Activated T-cell treated with anti-CD3 and anti-CD28 coated beads, Interleukin-2, amount 50 U/mL, for 72 hours (primary cell): ENCODE results near the gene BEGAIN. TPM values are rescaled to one million over a fixed set of nuclear protein-coding genes. Genes with fewer than 3 reads are reported as not detected.

Source experiments
- ATAC-seq, 2 donors: fragments of 150-1000 bp; cut with Tn5 transposase; replicated peaks in 1 of 2; 2 replicates each; pipeline ENCODE4 v1.10.0; 2021; ENCODE audit warnings: moderate library complexity in 2 of 2, mild to moderate bottlenecking in 1 of 2
- DNase-seq, 2 donors: peaks; one replicate each; pipeline ENCODE4 v3.0.0; 2021 to 2022; ENCODE audit warnings: mixed read lengths in 1 of 2
- H3K27ac Mint-ChIP-seq: one replicate; pipeline ENCODE4 v1.8.0; 2022; ENCODE audit warnings: mild to moderate bottlenecking, moderate library complexity, mixed read lengths
- H3K27me3 Mint-ChIP-seq: one replicate; pipeline ENCODE4 v1.8.0; 2022; ENCODE audit warnings: low read depth, mixed read lengths
- H3K36me3 Mint-ChIP-seq, 2 donors: one replicate each; pipeline ENCODE4 v1.8.0; 2022; ENCODE audit warnings: mixed read lengths in 2 of 2, mild to moderate bottlenecking in 1 of 2; ENCODE audit not compliant: insufficient read depth in 2 of 2
- H3K4me1 Mint-ChIP-seq: one replicate; pipeline ENCODE4 v1.8.0; 2022; ENCODE audit warnings: low read depth, mixed read lengths
- H3K4me3 Mint-ChIP-seq, 2 donors: one replicate each; pipeline ENCODE4 v1.8.0; 2022; ENCODE audit warnings: mild to moderate bottlenecking in 2 of 2, mixed read lengths in 2 of 2, moderate library complexity in 2 of 2
- H3K9me3 Mint-ChIP-seq, 2 donors: one replicate each; pipeline ENCODE4 v1.8.0; 2022; ENCODE audit warnings: mixed read lengths in 2 of 2
- total RNA-seq, 2 donors: library from RNA; stranded (reverse); gene quantifications; one replicate each; pipeline ENCODE4 v1.2.3, GENCODE V29; 2022

BEGAIN gene
- total RNA-seq, 2 donors from 2014 or later = 2.6 to 2.8 TPM

DNA sequence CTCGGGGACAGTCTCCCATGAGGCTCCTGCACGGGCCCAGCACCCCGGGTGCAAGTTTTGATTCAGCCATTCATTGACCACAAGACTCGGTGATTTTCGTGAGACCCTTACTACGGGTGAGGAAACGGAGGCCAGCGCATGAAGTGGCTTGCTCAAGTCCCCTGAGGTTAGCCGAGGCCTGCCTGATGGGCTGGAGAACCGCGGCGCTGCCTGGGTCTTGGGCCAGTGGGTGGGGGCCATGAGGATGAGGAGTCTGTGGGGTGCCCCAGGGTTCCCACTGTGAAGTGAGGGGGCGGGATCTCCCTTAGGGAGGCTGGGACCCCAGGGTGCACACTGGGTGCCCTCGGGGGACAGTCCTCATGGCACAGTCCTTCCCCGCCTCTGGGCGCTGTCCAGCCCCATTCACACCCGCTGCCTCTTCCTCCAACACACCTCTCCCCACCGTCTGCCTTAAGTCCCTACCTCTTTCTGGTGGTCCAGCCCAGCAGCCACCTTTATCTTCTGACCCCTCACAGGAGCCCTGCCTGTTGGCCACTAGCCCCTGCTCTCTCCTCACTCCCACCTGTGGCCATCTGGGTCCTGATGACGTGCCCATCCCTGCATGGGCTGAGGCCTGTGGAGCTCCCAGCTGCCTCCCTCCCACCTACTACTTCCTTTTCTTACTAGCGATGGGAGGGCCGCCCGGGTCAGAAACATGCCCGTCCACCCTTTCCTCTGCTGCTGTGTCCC is 16.3 kb downstream of the BEGAIN start:
- Mint-ChIP-seq H3K4me3 (no peak overlapping the region), H3K36me3 (no peaks in the 10 kb centered on the region)
- ATAC-seq = no peak

DNA sequence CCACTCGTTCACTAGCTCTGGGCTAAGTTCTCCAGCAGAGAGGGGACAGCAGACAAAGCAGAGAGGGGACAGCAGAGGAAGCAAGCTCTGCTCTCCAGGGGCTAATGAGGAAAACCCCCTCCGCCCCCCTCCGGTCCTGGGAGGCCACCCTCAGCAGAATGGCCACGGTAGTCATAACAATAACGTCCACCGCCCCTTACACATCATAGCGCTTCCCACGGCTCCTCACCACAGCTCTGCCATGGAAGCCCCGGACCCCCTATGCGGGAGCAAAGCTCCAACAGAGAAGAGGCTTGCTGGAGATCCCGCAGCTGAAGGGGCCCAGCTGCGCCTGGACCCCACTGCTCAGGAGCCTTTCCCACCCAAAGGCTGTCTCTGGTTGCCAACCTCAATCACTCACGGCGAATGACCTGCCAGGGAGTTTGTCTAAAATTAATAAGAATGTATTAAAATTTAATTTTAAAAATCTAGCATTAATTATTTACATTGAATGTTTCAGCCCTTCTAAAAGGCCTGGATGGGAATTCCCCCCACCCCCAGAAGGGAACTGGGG is 17.4 kb downstream of the BEGAIN start:
- H3K9me3 Mint-ChIP-seq = no peaks in the 10 kb centered on the region
- peak overlapping the region; percentile 67 to 71 for H3K4me3 Mint-ChIP-seq
- DNase-seq (no peak), ATAC-seq (no peak)
- peaks cover 5% of the 10 kb centered on the region for H3K4me1 Mint-ChIP-seq
- H3K27me3 Mint-ChIP-seq = peaks cover 21% of the 10 kb centered on the region
- H3K27ac Mint-ChIP-seq = no peak overlapping the region
- no peaks in the 10 kb centered on the region for H3K36me3 Mint-ChIP-seq

More for the DNA sequence above, 16.3 kb downstream of the BEGAIN start:
- peaks cover 5% of the 10 kb centered on the region for H3K4me1 Mint-ChIP-seq
- DNase-seq = no peak
- H3K9me3 Mint-ChIP-seq = no peaks in the 10 kb centered on the region
- H3K27me3 Mint-ChIP-seq = peaks cover 20% of the 10 kb centered on the region
- H3K27ac Mint-ChIP-seq = no peak overlapping the region

- H3K27ac Mint-ChIP-seq = no peak overlapping the region
- DNase-seq (no peak), ATAC-seq (no peak)
- H3K9me3 Mint-ChIP-seq = no peaks in the 10 kb centered on the region
- H3K4me3 Mint-ChIP-seq = peak overlapping the region; percentile 67 to 71
- peaks cover 5% of the 10 kb centered on the region for H3K4me1 Mint-ChIP-seq
- peaks cover 21% of the 10 kb centered on the region for H3K27me3 Mint-ChIP-seq
- no peaks in the 10 kb centered on the region for H3K36me3 Mint-ChIP-seq
Measured at GRCh38 chr14:100568998-100569733, 18.1 kb downstream of the BEGAIN start.

GRCh38 chr14:100568164-100568997 is 18.8 kb downstream of the BEGAIN start:
- peaks cover 5% of the 10 kb centered on the region for H3K4me1 Mint-ChIP-seq
- H3K36me3 Mint-ChIP-seq = no peaks in the 10 kb centered on the region
- ATAC-seq = peak in 1 of 2 donors; percentile 19
- H3K27me3 Mint-ChIP-seq = peaks cover 21% of the 10 kb centered on the region
- DNase-seq = no peak
- H3K27ac Mint-ChIP-seq = no peak overlapping the region
- H3K4me3 Mint-ChIP-seq = peak overlapping the region in 1 of 2 donors; percentile 22
- H3K9me3 Mint-ChIP-seq = no peaks in the 10 kb centered on the region

DNA sequence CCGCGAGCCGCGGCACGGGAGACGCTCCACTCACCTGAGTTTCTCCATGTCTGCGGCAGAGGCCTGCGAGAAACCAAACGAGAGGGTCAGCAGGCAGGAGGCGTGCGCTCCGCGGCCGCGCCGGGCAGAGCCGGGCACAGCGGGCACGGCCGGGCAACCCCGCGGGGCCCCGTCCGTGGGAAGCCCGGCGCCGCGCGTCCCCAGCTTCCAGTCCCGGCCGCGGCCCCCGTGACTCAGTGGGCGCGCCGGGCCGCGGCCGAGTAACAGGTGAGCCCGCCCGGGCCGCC is 19.4 kb downstream of the BEGAIN start:
- H3K4me3 Mint-ChIP-seq = no peak overlapping the region
- peaks cover 4% of the 10 kb centered on the region for H3K4me1 Mint-ChIP-seq
- peaks cover 19% of the 10 kb centered on the region for H3K27me3 Mint-ChIP-seq
- ATAC-seq (peak; percentile 16), DNase-seq (no peak)
- no peak overlapping the region for H3K27ac Mint-ChIP-seq
- H3K9me3 Mint-ChIP-seq = no peaks in the 10 kb centered on the region
- no peaks in the 10 kb centered on the region for H3K36me3 Mint-ChIP-seq

DNA sequence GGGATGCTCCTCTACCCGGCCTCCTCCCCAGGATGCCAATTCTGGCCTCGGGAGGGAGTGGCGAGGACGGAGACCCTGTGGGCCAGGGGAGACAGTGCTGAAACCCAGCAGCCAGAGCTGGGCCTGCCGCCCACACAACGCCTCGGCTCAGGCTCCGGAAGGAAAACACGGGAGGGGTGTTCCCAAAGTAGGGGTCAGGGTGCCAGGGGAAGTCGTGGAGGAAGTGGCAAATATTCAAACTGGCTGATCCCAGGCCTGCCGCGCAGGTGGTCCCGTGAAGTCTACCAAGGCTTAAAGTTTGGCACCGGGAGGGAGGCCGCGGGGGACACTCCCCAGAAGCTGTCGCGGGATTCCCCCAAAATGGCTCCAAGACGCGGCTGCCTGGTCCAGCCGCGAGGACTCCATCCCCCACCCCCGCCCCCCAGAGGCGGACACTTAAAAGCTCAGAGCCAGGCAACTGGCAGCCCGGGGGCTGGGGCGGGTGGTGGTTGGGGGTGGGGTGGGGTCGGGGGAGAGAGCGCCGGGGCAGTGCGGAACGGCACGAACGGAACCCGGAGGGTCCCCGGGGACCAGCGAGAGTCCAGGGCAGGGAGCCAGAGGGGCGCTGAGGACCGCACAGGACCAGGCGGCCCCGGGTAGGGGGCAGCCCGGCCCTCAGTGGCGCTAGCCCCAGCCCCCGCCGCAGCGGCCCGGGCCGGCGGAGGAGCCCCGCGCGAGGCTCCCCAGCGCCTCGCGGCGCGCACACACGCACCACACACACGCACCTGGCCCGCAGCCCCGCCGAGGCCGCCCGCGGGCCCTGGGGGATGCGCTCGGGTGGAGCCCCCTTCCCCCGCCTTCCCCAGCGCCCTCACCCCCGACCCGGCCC is 20.0 kb downstream of the BEGAIN start:
- Mint-ChIP-seq H3K4me1 (no peaks in the 10 kb centered on the region), H3K4me3 (peak overlapping the region; percentile 66 to 70), H3K9me3 (no peaks in the 10 kb centered on the region), H3K27me3 (peaks cover 15% of the 10 kb centered on the region), H3K36me3 (no peaks in the 10 kb centered on the region), H3K27ac (no peak overlapping the region)
- DNase-seq (no peak), ATAC-seq (peak; percentile 38 to 42)

DNA sequence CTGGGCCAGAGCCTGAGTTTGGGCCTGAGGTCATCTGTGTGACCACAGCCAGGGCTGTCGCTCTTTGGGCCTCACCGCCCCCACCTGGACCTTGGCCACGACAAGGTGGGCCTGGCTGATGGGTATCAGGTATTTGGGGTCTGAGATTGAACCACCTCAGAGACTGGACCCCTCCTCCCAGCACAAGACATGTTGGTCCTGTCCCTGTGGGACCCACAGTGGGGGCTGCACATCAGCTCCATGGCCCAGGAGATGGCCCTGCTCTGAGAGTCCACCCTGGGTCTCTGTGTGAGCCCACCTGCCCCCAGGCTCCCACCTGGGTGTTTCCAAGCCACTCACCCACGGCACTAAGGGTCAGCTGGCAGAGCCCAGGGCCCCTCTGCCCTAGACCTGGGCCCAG is 20.6 kb downstream of the BEGAIN start:
- Mint-ChIP-seq H3K27me3 (peaks cover 15% of the 10 kb centered on the region), H3K9me3 (no peaks in the 10 kb centered on the region), H3K4me3 (peak overlapping the region; percentile 66 to 70), H3K4me1 (no peaks in the 10 kb centered on the region), H3K27ac (no peak overlapping the region), H3K36me3 (no peaks in the 10 kb centered on the region)
- ATAC-seq (no peak), DNase-seq (no peak)

- Mint-ChIP-seq H3K27me3 (peaks cover 15% of the 10 kb centered on the region), H3K4me3 (peak overlapping the region; percentile 32 to 36), H3K4me1 (no peaks in the 10 kb centered on the region), H3K27ac (no peak overlapping the region), H3K9me3 (no peaks in the 10 kb centered on the region), H3K36me3 (no peaks in the 10 kb centered on the region)
- no peak for DNase-seq
- no peak for ATAC-seq
Measured at GRCh38 chr14:100566119-100566518, 21.1 kb downstream of the BEGAIN start.

GRCh38 chr14:100565650-100566049 is 21.6 kb downstream of the BEGAIN start:
- Mint-ChIP-seq H3K36me3 (no peaks in the 10 kb centered on the region), H3K27ac (no peak overlapping the region), H3K27me3 (peaks cover 15% of the 10 kb centered on the region), H3K9me3 (no peaks in the 10 kb centered on the region), H3K4me1 (no peaks in the 10 kb centered on the region), H3K4me3 (no peak overlapping the region)
- ATAC-seq (no peak), DNase-seq (no peak)

DNA sequence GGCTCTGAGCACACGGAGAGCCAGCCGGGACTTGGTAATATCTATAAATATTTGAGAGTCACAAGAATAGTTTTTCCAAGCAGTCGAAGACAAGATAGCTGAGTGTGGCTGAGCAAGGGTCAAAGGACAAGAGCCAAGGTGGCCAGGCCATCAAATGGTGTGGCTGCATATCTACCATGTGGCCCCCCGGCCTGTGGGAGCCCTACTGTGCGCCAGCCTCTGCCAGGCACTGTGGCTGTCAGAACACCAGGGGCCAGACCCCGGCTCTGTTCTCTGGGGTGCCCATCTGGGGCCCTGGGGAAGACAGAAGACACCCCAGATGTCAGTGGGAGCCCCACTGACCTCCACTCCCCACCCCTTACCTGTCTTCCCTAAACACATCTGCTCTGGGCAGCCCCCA is 22.7 kb downstream of the BEGAIN start:
- Mint-ChIP-seq H3K36me3 (no peaks in the 10 kb centered on the region), H3K27ac (no peak overlapping the region), H3K4me3 (no peak overlapping the region), H3K27me3 (peaks cover 10% of the 10 kb centered on the region), H3K9me3 (no peaks in the 10 kb centered on the region), H3K4me1 (no peaks in the 10 kb centered on the region)
- ATAC-seq = no peak
- no peak for DNase-seq

DNA sequence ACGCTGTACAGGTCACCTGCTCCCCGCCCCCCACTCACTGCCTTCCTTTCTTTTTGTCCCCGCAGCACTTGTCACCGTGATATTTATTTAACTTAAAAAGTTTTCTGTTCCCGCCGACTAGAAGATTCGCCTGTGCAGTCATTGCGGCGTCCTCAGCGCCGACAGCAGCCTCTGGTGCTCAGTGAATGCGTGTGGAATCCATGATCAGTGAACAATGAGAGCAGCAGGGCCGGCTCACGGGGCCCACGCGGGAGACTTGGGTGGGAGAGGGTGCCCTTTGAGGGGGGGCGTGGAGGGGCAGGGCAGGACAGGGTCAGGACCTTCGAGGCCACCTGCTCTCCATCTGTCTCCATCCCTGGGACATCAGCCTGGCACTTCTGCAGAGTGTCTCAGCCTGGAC is 24.5 kb downstream of the BEGAIN start:
- no peaks in the 10 kb centered on the region for H3K9me3 Mint-ChIP-seq
- no peak overlapping the region for H3K27ac Mint-ChIP-seq
- H3K36me3 Mint-ChIP-seq = no peaks in the 10 kb centered on the region
- DNase-seq (no peak), ATAC-seq (no peak)
- H3K4me3 Mint-ChIP-seq = no peak overlapping the region
- H3K27me3 Mint-ChIP-seq = peaks cover 5% of the 10 kb centered on the region
- H3K4me1 Mint-ChIP-seq = peaks cover 3% of the 10 kb centered on the region

DNA sequence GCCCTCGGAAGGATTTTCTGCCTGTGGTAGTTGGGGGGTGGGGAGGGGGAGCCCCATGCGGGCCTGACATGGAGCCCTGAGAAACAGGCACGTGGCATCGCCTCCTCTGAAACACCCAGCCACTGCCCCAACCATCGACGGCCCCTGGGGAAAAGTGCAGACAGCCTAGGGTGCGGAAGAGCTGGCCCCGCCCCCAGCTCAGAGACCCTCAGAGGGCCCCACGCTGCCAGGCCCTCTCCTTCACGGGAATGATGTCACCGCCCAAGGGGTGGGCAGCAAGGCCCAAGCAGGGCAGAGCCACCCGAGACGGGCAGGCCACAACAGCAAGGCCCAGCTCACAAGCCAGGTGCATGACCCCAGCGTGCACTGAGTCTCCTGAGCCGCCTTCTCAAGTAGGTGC is 26.2 kb downstream of the BEGAIN start:
- no peak overlapping the region for H3K27ac Mint-ChIP-seq
- peaks cover 5% of the 10 kb centered on the region for H3K4me1 Mint-ChIP-seq
- H3K9me3 Mint-ChIP-seq = no peaks in the 10 kb centered on the region
- DNase-seq (no peak), ATAC-seq (no peak)
- no peak overlapping the region for H3K4me3 Mint-ChIP-seq
- H3K36me3 Mint-ChIP-seq = no peaks in the 10 kb centered on the region
- H3K27me3 Mint-ChIP-seq = peaks cover 2% of the 10 kb centered on the region
